ENCODE data around the gene ADD1.
"Not testable (repeated sequence)": the region's sequence is repeated elsewhere in the genome, so short reads cannot be mapped to it uniquely, and the experiment has no call there.

The ADD1 gene

DNA sequence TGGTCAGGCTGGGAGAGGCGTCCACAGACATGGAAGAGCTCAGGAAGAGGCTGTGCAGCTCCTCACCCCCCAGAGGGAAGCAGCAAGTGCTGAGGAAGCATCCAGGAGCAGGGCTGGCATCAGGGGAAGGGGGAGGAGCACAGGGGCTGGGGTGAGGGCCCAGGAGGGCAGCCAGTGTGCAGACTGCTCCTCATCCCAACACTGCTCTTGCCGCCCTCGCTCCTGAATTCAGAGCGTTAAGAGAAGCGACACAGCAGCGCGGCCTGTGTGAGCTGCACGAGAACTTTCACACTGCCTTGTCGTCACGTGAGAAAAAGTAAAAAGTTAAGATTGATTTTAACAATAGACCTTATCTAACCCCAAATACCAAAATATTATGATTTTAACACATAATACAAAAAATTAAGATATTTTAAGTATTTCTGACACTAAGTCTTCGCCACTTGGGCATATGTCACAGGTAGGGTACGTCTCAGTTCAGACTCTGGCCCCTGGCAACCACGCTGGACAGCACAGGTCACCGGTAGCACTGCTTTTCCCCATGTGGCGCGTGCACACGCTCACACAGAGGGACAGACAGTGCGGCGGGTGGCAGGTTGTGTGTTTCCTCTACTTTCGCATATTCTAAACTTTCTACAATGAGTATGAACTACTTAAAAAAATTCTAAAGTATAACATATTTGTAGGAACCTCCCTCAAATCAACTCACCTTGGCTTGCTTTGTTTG lies 99.9 kb downstream of the ADD1 start:
- TF ChIP-seq, protein P1, sequence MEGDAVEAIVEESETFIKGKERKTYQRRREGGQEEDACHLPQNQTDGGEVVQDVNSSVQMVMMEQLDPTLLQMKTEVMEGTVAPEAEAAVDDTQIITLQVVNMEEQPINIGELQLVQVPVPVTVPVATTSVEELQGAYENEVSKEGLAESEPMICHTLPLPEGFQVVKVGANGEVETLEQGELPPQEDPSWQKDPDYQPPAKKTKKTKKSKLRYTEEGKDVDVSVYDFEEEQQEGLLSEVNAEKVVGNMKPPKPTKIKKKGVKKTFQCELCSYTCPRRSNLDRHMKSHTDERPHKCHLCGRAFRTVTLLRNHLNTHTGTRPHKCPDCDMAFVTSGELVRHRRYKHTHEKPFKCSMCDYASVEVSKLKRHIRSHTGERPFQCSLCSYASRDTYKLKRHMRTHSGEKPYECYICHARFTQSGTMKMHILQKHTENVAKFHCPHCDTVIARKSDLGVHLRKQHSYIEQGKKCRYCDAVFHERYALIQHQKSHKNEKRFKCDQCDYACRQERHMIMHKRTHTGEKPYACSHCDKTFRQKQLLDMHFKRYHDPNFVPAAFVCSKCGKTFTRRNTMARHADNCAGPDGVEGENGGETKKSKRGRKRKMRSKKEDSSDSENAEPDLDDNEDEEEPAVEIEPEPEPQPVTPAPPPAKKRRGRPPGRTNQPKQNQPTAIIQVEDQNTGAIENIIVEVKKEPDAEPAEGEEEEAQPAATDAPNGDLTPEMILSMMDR (IDR thresholded peaks at IDR 0.05; ENCODE audit: low read depth, low read length, missing control alignments) = no peak
- no peak overlapping the region for H3K4me3 ChIP-seq (ENCODE audit: low read depth, low read length)
- DNase-seq (ENCODE audit: low read depth) = no peak

DNA sequence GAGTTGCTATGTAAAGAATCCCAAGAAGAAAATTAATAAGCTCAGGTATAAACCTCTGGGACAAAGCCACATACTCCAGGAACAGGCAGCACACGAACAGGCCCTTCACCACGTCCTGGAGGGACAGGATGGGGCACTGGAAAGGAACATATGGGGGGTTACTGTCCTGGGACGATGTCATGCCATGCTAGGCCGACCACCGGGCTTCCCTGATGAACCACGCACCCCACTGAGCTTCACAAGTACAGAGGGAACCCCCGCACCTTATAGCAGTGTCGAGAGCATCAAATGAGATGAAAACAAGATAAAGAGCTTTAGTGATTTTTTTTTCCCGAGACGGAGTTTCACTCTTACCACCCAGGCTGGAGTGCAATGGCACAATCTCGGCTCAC lies 100.4 kb downstream of the ADD1 start:
- TF ChIP-seq, protein P1 (IDR thresholded peaks at IDR 0.05; ENCODE audit: low read depth, low read length, missing control alignments) = no peak
- H3K4me3 ChIP-seq (ENCODE audit: low read depth, low read length) = no peak overlapping the region
- no peak for DNase-seq (ENCODE audit: low read depth)

DNA sequence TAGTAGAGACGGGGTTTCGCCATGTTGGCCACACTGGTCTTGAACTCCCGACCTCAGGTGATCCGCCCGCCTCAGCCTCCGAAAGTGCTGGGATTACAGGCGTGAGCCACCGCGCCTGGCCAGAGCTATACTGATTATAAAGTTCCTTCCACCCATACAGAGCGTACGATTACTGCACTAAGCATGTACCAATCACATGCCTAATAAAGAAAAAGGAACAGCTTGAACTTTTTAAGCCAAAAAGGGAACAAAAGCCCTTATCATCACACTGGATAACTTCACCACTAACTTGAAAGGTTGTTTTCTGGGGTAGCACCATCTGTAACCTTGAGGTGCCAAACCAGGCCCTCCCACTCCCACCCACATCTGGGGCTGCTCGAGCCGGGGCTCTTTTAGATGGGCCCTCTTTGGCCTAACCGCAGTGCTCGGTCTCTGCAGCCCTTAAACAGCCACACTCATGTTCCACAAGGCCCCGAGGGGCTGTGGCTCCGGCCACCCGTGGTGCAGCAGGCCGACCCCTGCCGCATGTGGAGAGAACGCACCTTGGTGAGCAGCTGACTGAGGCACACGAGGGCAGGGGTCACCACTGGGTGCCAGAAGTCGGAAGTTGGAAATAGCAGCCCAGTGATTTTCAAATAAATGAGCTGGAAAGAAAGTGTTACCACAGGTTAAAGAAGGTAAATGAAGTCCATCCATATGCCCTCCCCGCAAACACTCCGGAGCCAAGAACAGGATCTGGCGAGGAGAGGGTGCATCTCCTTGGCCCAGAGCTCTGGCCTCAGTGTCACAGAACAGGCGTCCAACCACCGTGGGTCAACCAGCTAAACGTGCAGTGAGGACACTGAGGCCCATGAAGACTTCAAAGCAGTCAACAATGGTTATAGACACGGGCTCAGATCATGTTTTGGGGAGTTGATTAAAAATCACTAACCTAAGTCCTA lies 101.2 kb downstream of the ADD1 start:
- TF ChIP-seq, protein P1 (IDR thresholded peaks at IDR 0.05; ENCODE audit: low read depth, low read length, missing control alignments) = no peak
- no peak for DNase-seq (ENCODE audit: low read depth)
- H3K4me3 ChIP-seq (ENCODE audit: low read depth, low read length) = no peak overlapping the region

DNA sequence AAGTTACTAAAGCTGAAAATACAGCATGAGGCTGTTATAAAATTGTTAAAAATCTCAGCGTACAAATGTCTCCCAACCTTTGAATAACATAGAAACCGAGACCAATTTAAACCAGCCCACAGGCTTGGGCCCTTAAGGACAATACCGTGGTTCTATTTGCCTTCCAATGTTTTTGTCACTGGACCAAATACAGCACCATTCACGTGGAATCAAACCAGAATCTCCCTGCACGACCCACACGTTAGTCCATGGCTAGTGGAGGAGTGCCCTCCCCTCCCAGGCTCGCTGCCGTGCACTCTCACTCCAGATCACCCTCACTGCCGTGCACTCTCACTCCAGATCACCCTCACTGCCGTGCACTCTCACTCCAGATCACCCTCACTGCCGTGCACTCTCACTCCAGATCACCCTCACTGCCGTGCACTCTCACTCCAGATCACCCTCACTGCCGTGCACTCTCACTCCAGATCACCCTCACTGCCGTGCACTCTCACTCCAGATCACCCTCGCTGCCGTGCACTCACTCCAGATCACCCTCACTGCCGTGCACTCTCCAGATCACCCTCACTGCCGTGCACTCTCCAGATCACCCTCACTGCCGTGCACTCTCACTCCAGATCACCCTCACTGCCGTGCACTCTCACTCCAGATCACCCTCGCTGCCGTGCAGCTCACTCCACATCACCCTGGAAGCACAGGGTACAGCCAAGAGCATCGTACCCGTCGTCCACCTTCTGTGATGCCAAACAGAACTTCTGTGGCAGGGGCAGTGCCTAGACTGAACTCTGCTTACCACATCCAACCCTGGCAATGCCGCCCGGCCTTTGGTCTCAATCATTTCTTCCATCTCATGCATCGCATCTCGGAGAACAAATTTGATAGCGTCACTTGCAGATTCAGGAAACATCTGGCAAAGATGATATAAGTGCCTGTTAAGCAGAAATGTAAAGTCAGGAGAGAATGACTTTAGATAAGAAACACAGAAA lies 102.3 kb downstream of the ADD1 start:
- DNase-seq (ENCODE audit: low read depth); H3K4me3 ChIP-seq (ENCODE audit: low read depth, low read length): not testable (repeated sequence)

DNA sequence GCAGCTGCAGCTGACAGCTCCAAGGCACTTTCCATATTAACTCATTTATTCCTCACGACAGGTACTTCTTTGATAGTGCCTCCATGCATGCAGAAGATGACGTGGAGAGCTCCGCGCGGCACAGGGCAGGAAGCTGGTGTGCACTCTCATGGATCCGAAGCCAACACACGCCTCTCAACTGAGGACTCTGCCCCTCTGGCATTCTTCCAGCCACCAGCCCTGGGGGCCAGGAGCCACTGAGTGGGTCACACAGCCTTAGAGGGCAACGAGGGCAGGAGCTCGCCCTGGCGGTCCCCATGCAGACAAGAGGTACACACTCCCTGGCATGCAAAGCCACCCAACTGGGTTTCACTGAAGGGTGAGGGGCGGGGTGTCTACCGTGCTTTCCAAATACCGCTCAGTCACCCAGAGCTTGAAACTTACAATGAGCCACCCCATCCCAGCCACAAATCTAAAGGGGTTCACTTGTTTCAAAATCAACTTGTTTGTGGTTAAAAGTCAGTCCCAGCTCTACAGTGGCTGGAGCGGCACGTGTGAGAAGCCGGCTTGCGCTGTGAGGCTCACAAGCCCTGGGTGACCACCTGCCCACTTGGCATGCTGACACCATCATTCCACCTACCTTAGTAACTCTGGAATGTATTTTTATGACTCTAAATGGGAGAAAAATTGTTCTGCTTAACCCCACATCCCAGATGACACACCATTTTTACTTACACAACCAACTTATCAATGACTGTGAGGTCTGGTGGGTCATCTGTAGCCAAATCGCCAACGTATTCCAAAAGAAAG lies 103.4 kb downstream of the ADD1 start:
- no peak for DNase-seq (ENCODE audit: low read depth)
- TF ChIP-seq, protein P1 (IDR thresholded peaks at IDR 0.05; ENCODE audit: low read depth, low read length, missing control alignments) = no peak
- no peak overlapping the region for H3K4me3 ChIP-seq (ENCODE audit: low read depth, low read length)

DNA sequence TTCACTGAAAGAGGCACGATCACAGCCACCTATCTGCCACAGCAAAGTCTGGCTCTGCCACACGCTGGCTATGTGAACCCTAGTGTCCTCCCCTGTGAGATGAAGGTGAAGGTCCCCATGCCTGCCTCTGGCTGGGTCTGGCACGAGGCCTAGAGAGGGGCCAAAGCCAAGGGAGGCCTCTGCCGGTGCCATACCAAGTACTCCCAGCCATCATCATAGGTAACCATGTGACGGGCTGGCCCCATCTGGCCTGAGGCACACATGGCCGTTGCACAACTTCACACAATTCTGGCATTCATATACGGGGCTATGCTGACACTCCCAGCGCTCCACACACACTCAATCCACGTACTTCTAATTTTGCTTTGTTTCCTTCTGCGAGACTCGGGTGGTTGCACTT lies 104.3 kb downstream of the ADD1 start:
- DNase-seq (ENCODE audit: low read depth) = no peak
- no peak overlapping the region for H3K4me3 ChIP-seq (ENCODE audit: low read depth, low read length)
- TF ChIP-seq, protein P1 (IDR thresholded peaks at IDR 0.05; ENCODE audit: low read depth, low read length, missing control alignments) = no peak

Measured in GM12864 (cell line).